Measurements from ENCODE around the gene SPC24.
A peak's percentile ranks its signal among the peaks of the same experiment; 100 is the strongest.
"Not testable (repeated sequence)": the region's sequence is repeated elsewhere in the genome, so short reads cannot be mapped to it uniquely, and the experiment has no call there.

Gene SPC24

GRCh38 chr19:11191273-11191755 lies 35.7 kb upstream of the SPC24 start:
- no peak overlapping the region for H3K4me3 ChIP-seq (ENCODE audit: low read depth, low read length)
- TF ChIP-seq CTCF (conservative IDR thresholded peaks at IDR 0.05; ENCODE audit: low read depth, low read length), result no peak
- peak; percentile 59 for DNase-seq (ENCODE audit: low read depth)

- H3K4me3 ChIP-seq (ENCODE audit: low read depth, low read length), result no peak overlapping the region
- no peak for DNase-seq (ENCODE audit: low read depth)
- TF ChIP-seq CTCF (conservative IDR thresholded peaks at IDR 0.05; ENCODE audit: low read depth, low read length), result no peak
Measured at GRCh38 chr19:11190501-11190900, 34.9 kb upstream of the SPC24 start.

GRCh38 chr19:11187441-11187840 lies 31.9 kb upstream of the SPC24 start:
- TF ChIP-seq CTCF (conservative IDR thresholded peaks at IDR 0.05; ENCODE audit: low read depth, low read length), result no peak
- DNase-seq (ENCODE audit: low read depth), result no peak
- no peak overlapping the region for H3K4me3 ChIP-seq (ENCODE audit: low read depth, low read length)

- no peak overlapping the region for H3K4me3 ChIP-seq (ENCODE audit: low read depth, low read length)
- TF ChIP-seq CTCF (conservative IDR thresholded peaks at IDR 0.05; ENCODE audit: low read depth, low read length), result no peak
- no peak for DNase-seq (ENCODE audit: low read depth)
Measured at GRCh38 chr19:11182994-11183393, 27.4 kb upstream of the SPC24 start.

GRCh38 chr19:11181488-11181887 lies 25.9 kb upstream of the SPC24 start:
- TF ChIP-seq CTCF (conservative IDR thresholded peaks at IDR 0.05; ENCODE audit: low read depth, low read length), result no peak
- no peak for DNase-seq (ENCODE audit: low read depth)
- H3K4me3 ChIP-seq (ENCODE audit: low read depth, low read length), result no peak overlapping the region

GRCh38 chr19:11180975-11181374 lies 25.4 kb upstream of the SPC24 start:
- H3K4me3 ChIP-seq (ENCODE audit: low read depth, low read length); DNase-seq (ENCODE audit: low read depth): not testable (repeated sequence)

GRCh38 chr19:11180346-11180745 lies 24.8 kb upstream of the SPC24 start:
- DNase-seq (ENCODE audit: low read depth), result no peak
- H3K4me3 ChIP-seq (ENCODE audit: low read depth, low read length), result no peak overlapping the region
- TF ChIP-seq CTCF (conservative IDR thresholded peaks at IDR 0.05; ENCODE audit: low read depth, low read length), result no peak
